NCI-H226 (cell line): Measurements from ENCODE around the gene NIPSNAP2.
"Not testable (repeated sequence)": the region's sequence is repeated elsewhere in the genome, so short reads cannot be mapped to it uniquely, and the experiment has no call there.

Source experiments
- DNase-seq: peaks from one replicate; pipeline ENCODE4 v3.0.0-alpha.2; 2015

NIPSNAP2 gene

DNA sequence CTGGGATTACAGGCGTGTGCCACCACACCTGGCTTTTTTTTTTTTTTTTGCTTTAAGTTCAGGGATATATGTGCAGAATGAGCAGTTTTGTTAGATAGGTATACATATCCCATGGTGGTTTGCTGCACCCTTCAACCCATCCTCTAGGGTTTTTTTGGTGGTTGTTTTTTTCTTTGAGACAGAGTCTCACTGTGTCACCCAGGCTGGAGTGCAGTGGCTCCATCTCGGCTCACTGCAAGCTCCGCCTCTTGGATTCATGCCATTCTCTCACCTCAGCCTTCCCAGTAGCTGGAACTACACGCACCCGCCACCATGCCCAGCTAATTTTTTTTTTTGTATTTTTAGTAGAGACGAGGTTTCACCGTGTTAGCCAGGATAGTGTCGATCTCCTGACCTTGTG, 84.4 kb downstream of the NIPSNAP2 start:
- DNase-seq, result not testable (repeated sequence)
